HG02852 (cell line): Measurements from ENCODE around the gene NXPH1.
A peak's percentile ranks its signal among the peaks of the same experiment; 100 is the strongest.
"Not testable (repeated sequence)": the region's sequence is repeated elsewhere in the genome, so short reads cannot be mapped to it uniquely, and the experiment has no call there.

Experiments
- ATAC-seq: cut with Tn5 transposase; IDR thresholded peaks from one replicate; pipeline ENCODE4 v1.9.1; 2021; ENCODE audit warnings: mild to moderate bottlenecking, moderate library complexity; ENCODE audit not compliant: unreplicated experiment

Gene NXPH1

GRCh38 chr7:8669501-8669851 is 236.1 kb downstream of the NXPH1 start:
- ATAC-seq: no peak

DNA sequence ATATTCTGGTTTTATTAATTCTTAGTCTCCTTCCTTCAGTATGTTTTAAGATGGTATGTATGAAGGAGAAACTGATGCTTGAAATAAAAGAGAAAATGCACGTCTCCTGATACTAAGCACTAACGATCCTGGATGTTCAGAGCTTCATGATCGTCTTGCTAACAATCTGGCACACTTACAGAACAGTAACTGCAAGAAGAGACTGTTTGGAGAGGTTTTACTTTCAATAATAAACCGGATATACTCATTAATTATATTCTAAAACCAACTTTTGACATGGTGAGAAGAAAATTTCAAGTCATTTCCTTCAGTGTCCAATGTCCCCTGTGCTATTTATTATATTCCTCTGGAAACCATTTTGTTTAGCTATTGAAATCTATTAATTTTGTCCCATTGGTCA is 251.0 kb downstream of the NXPH1 start:
- no peak for ATAC-seq

DNA sequence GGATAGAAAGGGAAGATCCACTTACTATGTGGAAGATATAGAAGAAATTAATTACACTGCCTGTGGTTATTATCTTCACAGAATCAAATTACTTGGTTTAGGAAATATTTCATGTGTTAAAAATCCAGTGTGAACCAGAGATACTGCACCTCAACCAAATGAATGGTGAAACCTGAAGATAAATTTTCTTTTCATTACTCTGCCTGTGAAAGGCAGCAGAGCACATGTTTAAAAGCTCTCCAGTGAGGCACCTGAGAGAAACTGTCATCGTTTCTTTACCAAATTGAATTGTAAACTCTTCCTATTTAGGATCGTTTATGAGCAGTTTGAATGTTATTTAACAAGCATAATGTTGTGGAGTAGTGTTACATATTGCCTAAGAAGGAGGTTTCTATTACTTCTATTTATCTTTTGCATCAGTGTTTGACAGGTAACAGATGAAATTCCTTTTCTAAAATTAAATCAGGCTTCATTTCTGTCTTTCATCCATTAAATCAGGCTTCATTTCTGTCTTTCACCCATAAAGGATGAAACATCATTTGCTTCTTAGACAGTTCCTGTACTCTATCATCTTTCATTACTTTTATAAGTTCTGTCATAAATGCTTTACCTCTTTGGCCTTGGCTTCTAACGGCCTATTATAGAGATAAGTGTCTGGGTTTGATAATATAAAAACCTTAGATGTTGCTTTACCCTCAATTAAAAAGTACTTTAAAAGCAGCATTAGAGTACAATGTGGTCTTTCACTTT is 266.6 kb downstream of the NXPH1 start:
- no peak for ATAC-seq

DNA sequence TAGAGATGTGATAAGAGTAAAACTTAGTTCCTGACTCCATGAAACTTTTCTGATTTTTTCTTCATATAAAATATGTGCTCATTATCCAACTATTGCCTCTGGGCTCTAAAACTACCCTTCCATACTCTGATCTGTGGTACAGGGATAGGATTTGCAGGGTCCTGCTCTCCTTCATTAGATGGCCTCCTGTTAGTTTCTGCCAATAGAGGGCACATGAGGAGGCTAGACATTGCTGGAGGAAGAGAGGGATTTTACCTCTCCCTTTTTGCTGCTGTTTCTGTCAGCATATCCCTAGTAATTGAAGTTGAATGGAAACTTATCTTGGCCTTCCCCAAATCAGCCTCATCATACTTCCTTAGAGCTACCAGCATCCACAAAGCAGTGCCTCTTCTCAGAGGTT is 269.4 kb downstream of the NXPH1 start:
- no peak for ATAC-seq

DNA sequence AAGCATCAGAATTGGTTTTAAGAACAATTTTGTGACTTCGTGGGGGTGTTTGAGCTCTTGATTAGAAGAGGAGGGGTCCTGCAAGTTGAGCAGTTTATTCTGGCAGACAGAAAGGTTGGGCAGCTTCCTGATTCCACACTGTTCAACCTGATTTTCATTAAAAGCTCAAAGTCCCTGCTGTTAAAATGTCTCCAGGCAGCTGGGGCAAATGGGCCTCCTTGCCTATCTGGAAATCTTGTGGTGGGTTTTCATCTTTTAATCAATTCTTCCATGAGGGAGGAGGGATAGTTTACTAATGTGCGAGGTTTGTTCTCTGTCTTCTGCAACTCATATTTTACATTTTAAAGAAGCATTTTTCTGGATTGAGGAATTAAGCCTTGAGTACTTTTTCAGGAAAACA is 276.7 kb downstream of the NXPH1 start:
- ATAC-seq: no peak

- ATAC-seq: no peak
These were observed 281.4 kb downstream of the NXPH1 start for GRCh38 chr7:8714791-8715190.

DNA sequence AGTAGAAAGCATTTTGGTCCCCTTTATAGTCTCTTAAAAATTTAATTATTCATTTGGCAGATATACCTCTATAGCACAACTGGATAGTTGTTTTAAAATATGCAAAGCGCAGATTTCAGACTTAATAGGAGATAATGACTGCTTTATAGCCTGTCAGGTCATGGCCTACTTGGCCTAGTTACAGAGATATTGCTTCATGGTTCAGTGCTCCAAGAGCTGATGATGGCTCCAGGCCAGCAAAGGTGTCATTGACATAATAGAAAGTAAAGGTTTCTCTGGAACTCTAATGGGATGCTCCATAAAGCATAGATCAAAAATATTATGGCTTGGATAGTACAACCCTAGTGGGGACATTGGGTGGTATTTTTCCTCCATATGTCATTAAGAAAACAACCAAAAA is 285.7 kb downstream of the NXPH1 start:
- no peak for ATAC-seq

GRCh38 chr7:8724080-8724718 is 290.8 kb downstream of the NXPH1 start:
- peak; percentile 81 for ATAC-seq

DNA sequence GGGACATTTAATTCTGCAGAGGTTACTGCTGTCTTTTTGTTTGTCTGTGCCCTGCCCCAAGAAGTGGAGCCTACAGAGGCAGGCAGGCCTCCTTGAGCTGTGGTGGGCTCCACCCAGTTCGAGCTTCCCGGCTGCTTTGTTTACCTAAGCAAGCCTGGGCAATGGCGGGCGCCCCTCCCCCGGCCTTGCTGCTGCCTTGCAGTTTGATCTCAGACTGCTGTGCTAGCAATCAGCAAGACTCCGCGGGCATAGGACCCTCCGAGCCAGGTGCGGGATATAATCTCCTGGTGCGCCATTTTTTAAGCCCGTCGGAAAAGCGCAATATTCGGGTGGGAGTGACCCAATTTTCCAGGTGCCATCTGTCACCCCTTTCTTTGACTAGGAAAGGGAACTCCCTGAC is 298.3 kb downstream of the NXPH1 start:
- ATAC-seq: not testable (repeated sequence)

DNA sequence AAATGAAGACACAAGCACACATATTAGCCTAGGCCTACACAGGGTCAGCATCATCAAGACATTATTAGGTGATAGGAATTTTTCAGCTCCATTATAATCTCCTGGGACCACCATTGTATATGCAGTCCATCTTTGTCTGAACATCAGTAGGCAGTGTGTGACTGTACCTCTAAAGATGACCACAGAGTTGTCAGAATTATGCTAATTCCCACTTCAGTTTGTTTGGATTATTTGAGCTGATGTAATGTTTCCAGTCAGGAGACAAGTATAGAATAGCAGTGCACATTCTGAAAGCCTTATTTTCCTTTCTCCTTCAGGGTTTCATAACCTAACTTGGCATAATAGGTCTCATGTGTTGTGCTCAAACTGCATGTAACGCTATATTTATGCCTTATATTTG is 306.4 kb downstream of the NXPH1 start:
- ATAC-seq: no peak

- no peak for ATAC-seq
These were observed 309.4 kb downstream of the NXPH1 start for GRCh38 chr7:8742837-8743236.

DNA sequence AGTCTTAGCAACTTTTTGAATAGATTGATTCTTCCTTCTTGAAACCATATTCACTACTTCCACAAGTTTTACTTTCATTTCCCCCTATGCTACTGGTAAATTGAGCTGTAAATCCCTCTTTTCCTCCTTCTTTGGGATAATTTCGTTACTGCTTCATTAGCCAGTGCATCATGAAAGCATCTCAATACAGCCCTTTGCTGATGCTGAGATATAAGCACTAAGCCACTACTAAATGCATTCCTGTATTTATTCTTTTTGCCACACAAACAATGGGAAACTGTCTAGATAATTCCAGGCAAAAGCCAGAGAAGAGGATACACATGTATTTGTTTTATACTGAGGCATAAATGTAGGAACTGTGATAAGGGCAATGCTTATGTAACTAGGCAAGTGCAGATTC is 313.9 kb downstream of the NXPH1 start:
- no peak for ATAC-seq

DNA sequence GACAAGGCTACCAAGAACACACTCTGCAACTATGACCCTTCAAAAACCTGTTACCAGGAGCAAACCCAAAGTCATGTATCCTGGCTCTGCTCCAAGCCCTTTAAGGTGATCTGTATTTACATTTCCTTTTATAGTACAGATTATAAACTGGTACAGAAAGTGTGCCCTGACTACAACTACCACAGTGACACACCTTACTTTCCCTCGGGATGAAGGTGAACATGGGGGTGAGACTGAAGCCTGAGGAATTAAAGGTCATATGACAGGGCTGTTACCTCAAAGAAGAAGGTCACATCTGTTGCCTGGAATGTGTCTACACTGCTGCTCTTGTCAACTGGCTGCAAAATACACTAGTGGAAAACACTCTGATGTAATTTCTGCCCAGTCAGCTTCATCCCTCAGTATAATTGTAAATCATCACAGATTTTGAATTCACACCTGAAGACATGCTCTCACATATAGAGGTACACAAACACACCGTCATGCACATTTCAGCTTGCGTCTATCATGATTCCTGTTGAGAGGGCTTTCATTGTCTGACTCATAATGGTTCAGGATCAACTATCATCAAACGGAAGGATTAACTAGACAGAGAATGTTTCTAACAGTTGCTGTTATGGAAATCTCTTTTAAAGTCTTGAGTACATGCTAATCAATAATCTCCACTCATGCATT is 318.3 kb downstream of the NXPH1 start:
- no peak for ATAC-seq

DNA sequence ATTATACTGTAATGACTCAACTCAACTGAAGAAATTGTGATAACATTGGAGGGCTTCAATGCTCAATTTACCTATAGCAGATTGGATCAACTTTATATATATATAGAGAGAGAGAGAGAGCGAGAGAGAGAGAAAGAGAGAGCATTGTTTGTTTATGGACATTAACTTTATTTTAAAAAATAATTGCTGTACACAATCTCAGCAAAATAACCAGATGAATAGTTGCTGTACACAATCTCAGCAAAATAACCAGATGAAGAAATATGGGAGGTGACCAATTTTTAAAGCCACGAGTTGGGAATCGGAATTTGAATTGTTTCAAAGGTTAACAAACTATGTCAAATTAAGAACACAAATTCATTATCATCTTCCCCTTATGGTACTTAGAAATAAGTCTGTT is 319.9 kb downstream of the NXPH1 start:
- ATAC-seq: no peak

GRCh38 chr7:8761731-8762130 is 328.3 kb downstream of the NXPH1 start:
- no peak for ATAC-seq

- ATAC-seq: no peak
These were observed 329.4 kb downstream of the NXPH1 start for GRCh38 chr7:8762803-8763202.

DNA sequence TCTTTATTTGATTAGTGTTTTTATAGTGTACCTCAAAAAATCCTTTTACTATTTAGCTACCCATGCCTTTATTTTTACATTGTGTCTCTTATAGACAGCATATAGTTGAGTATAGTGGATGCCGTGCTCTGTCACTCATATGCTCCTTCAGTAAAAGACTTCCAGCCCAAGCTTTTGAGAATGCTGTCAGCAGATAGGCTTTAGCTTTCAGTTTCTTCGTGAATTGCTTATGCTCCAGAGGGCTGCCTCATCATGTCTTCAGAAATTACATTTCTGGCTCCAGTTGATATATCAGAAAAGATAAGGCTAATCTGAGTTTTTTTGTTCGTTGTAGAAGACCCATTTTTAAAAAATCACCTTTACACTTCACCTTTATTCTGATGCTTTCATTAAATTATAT is 332.0 kb downstream of the NXPH1 start:
- no peak for ATAC-seq

DNA sequence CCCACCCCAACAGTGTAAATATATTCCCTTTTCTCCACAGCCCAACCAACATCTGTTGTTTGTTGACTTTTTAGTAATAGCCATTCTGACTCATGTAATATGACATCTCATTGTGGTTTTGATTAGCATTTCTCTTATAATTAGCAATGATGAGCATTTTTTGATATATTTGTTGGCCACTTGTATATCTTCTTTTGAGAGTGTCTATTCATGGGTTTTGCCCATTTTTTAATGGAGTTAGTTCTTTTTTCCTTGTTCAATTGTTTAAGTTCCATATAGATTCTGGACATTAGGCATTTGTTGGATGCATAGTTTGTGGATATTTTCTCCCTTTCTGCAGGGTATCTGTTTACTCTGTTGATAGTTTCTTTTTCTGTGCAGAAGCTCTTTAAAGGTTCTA is 340.1 kb downstream of the NXPH1 start:
- ATAC-seq: no peak

DNA sequence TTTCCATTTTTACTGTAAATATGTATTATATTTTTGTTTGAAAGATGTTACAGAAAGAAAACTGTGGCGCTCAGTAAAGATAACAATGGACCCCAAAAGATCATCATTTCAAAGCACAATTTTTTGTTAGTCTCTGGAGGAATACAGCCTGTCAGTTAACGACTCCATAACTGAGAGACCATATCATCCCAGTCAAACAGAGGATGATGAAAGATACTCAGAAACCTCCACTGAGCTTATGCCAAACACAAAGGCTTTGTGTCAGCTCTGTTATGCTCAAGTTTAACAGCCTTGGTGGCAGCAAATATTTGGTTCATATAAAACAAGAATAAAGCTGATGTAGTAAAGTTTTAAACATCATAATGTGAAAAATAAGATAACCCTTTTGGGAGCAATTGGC is 345.1 kb downstream of the NXPH1 start:
- ATAC-seq: no peak

DNA sequence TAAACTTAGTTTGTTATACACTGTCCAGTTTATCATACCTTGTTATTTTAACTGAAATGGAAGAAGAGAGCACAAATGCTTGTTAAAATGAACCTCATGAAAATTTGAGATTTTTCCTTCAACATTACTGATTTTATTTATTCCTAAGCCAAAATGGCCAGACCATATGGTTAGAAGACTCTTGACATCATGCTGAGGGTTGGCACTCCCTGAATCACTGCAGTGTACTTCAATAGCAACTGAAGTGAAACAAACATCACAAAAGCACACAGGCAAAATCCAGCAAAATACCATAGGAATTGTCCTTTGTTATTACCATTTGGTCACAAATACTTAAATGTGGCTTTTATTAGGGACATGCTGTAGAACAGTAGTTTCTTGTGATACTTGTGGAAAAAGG is 347.8 kb downstream of the NXPH1 start:
- ATAC-seq: no peak

- ATAC-seq: no peak
These were observed 349.8 kb downstream of the NXPH1 start for GRCh38 chr7:8783229-8783628.

DNA sequence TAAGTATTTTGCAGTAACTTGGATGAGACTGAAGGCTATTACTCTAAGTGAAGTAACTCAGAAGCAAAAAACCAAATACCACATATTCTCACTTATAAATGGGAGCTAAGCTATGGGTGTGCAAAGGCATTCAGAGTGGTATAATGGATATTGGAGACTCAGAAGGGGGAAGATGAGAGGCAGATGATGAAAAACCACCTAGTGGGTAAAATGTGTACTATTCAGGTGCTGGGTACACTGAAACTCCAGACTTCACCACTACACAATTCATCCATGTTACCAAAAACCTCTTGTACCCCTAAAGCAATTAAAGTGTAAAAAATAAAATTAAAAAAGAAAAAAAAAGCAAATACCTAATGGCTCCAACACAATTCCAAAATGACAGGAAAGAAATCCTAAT is 351.7 kb downstream of the NXPH1 start:
- ATAC-seq: no peak
